GM21528 (cell line): ENCODE measurements around the gene RPS24.
"Not testable (repeated sequence)": the region's sequence is repeated elsewhere in the genome, so short reads cannot be mapped to it uniquely, and the experiment has no call there.

Experiments
- ATAC-seq: cut with Tn5 transposase; IDR thresholded peaks from one replicate; pipeline ENCODE4 v1.9.1; 2021; ENCODE audit warnings: mild to moderate bottlenecking, moderate library complexity; ENCODE audit not compliant: unreplicated experiment, low FRiP score

RPS24 gene

GRCh38 chr10:78033637-78034470, at the start of gene RPS24:
Gene RPS24 (plus strand): TSS chr10:78033863. CDS start chr10:78033902, 39 bp downstream.
- ATAC-seq = peak; percentile 75

GRCh38 chr10:77984986-77985385, 48.7 kb upstream of the RPS24 start:
- ATAC-seq = no peak

GRCh38 chr10:77987671-77988255, 45.9 kb upstream of the RPS24 start:
- ATAC-seq = no peak

- no peak for ATAC-seq
These were observed 44.5 kb upstream of the RPS24 start for GRCh38 chr10:77989081-77989724.

- ATAC-seq = no peak
These were observed 40.0 kb upstream of the RPS24 start for GRCh38 chr10:77993620-77994019.

GRCh38 chr10:77998780-77999179, 34.9 kb upstream of the RPS24 start:
- ATAC-seq = not testable (repeated sequence)

- ATAC-seq = no peak
These were observed 33.5 kb upstream of the RPS24 start for GRCh38 chr10:78000206-78000605.

GRCh38 chr10:78000956-78001472, 32.6 kb upstream of the RPS24 start:
- ATAC-seq = no peak

- no peak for ATAC-seq
These were observed 30.9 kb upstream of the RPS24 start for GRCh38 chr10:78002541-78003288.

- no peak for ATAC-seq
These were observed 29.2 kb upstream of the RPS24 start for GRCh38 chr10:78004215-78005026.

GRCh38 chr10:78007172-78007571, 26.5 kb upstream of the RPS24 start:
- ATAC-seq = no peak

GRCh38 chr10:78009662-78010061, 24.0 kb upstream of the RPS24 start:
- no peak for ATAC-seq

- no peak for ATAC-seq
These were observed 23.4 kb upstream of the RPS24 start for GRCh38 chr10:78010278-78010677.

GRCh38 chr10:78011065-78011464, 22.6 kb upstream of the RPS24 start:
- ATAC-seq = no peak

- ATAC-seq = no peak
These were observed 20.1 kb upstream of the RPS24 start for GRCh38 chr10:78013564-78013963.

GRCh38 chr10:78015546-78015945, 18.1 kb upstream of the RPS24 start:
- ATAC-seq = no peak

GRCh38 chr10:78017856-78018255, 15.8 kb upstream of the RPS24 start:
- no peak for ATAC-seq

- ATAC-seq = no peak
These were observed 14.4 kb upstream of the RPS24 start for GRCh38 chr10:78019264-78019663.

- no peak for ATAC-seq
These were observed 12.5 kb upstream of the RPS24 start for GRCh38 chr10:78021201-78021600.

- no peak for ATAC-seq
These were observed 9.9 kb upstream of the RPS24 start for GRCh38 chr10:78023741-78024140.
